HG02759 (cell line): Measurements from ENCODE around the gene AMBRA1.

Experiments used
- ATAC-seq: cut with Tn5 transposase; IDR thresholded peaks from one replicate; pipeline ENCODE4 v1.9.1; 2021; ENCODE audit warnings: mild to moderate bottlenecking, moderate library complexity; ENCODE audit not compliant: unreplicated experiment

AMBRA1 gene

DNA sequence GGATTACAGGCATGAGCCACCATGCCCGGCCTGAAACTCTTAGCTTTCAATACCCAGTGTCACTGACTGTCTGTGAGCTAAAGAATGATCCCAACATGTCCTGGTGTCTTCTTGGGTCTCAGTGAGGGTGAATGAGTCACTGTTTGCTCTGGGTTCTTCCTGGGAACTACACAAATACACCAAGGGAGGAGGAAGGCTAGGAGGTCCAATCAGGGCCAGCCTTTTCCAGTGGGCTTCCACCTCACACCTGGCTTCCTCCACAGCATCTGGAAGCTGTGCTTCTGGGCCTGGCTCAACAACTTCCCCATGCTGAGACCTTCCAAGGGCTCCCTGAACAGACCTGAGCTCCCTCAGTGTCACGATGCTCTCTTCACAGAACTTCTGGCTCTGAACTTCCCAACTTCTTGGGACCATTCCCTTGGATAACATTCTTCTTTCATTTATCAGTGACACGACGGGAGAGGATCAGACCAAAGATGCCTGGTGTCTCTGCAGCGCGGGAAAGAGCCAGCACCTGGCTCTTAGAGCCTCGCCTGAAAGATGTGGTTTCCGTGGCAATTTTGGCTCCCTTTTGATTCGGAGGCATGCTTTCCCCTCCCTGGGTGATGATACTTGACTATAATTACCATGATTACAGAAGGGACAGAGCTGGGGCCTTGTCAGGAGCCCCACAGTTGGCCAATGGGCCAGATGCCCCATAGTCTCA is 179.9 kb downstream of the AMBRA1 start:
- no peak for ATAC-seq

GRCh38 chr11:46410021-46410420 is 183.8 kb downstream of the AMBRA1 start:
- no peak for ATAC-seq

DNA sequence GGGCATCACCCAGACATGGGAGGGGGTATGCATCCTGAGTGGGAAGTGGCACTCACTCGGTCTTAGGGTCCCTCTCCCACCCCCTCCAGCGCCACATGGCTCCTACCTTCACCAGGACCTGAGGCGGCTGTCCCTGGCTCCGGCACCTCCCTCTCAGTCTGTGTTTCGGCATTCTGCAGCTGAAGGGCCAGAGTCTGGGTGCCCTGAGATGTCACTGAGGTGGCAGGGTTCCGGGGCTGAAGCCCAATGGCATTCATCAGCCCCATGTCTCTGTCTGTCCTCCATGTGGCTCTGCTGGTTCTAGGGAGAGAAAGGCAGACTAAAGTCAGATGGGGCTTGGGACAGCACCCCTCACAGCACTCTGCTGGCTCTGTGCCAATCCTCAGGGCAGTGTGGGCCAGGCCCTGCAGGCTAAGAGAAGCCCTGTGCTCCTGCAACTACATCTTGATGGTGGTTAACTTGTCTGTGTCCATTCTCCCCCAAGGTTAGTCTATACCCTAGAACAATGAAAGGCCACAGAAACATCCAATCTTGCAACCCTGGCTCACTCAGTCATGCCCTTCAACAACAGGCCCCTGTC is 185.3 kb downstream of the AMBRA1 start:
- ATAC-seq = no peak

- ATAC-seq = no peak
These were observed 186.2 kb downstream of the AMBRA1 start for GRCh38 chr11:46407635-46408034.

DNA sequence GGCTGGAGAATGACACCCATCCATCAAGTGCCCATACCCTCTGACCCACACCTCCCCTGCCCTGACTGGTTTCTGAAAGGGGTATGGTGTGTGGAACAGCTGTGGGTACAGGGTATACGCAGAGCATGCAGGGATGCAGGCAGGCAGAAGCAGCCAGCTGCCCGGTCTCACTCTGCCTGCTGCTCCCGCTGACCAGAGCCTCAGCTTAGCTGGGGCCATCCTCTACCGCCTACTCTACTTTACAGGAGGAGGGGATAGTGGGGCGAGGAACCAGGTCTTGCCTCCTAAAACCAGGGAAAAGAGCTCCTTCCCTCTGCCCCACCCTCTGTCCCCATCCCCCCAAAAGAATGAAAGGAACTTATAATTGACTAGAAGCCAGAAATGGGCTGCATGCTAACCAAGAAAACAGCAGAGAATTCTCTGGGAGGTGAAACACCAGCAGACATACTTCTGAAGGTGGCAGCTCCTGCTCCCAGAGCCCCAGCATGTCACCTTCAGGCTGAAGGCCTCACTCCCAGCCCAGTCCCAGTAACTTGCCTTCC is 189.3 kb downstream of the AMBRA1 start:
- ATAC-seq = no peak

- ATAC-seq = no peak
These were observed 190.6 kb downstream of the AMBRA1 start for GRCh38 chr11:46402957-46403902.

- ATAC-seq = no peak
These were observed 196.3 kb downstream of the AMBRA1 start for GRCh38 chr11:46397526-46397925.

- ATAC-seq = no peak
These were observed 200.1 kb downstream of the AMBRA1 start for GRCh38 chr11:46393759-46394158.

- ATAC-seq = no peak
These were observed 200.6 kb downstream of the AMBRA1 start for GRCh38 chr11:46393231-46393616.

- ATAC-seq = peak; percentile 73
These were observed 201.2 kb downstream of the AMBRA1 start for GRCh38 chr11:46392421-46393230.

DNA sequence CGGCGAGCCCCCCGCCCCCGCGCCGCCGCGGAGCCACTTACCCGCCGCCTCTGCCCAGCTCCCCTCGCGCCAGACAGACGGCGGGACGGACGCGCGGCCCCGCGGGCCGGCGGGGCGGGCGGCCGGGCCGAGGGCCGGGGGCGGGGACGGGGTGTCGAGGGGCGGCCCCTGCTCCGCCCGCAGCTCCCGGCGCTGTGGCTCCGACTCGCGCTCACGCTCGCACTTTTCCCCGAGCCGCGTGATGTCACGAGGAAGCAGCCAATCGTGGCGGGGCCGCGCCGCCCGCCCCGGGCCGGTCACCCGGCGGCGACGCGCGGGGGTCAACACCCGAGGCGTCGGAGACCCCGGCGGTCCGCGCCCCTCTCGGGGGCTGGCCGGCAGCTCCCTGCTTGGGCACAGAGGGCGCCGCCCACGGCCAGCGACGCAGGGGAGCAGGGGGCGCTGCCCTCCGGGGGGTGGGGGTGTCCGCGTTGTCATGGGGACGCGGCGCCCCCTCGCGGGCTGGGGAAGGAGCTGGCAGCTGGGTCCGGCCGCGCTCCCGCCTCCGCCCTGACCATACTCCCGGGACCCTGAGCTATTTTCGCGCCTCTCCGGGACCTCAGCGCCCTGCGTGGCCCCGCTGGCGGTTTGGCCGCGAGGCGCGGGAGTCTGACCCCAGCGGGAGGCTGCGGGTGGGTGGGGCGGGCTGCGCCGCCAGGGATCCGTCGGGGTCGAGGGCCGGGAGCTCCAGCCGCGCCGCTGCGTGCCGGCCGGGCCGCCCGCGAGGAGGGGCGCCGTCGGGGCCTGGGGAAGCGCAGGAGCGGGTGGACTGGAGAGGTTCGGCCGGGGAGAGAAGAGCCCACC is 202.0 kb downstream of the AMBRA1 start, which contains the start of gene CHRM4:
TSS of gene CHRM4 (minus strand) at position 199 of the 843 bp plus-strand sequence. CDS start 5,219 bp downstream, outside the sequence.
- ATAC-seq = peak; percentile 30

GRCh38 chr11:46391186-46391577 is 202.6 kb downstream of the AMBRA1 start:
- no peak for ATAC-seq

DNA sequence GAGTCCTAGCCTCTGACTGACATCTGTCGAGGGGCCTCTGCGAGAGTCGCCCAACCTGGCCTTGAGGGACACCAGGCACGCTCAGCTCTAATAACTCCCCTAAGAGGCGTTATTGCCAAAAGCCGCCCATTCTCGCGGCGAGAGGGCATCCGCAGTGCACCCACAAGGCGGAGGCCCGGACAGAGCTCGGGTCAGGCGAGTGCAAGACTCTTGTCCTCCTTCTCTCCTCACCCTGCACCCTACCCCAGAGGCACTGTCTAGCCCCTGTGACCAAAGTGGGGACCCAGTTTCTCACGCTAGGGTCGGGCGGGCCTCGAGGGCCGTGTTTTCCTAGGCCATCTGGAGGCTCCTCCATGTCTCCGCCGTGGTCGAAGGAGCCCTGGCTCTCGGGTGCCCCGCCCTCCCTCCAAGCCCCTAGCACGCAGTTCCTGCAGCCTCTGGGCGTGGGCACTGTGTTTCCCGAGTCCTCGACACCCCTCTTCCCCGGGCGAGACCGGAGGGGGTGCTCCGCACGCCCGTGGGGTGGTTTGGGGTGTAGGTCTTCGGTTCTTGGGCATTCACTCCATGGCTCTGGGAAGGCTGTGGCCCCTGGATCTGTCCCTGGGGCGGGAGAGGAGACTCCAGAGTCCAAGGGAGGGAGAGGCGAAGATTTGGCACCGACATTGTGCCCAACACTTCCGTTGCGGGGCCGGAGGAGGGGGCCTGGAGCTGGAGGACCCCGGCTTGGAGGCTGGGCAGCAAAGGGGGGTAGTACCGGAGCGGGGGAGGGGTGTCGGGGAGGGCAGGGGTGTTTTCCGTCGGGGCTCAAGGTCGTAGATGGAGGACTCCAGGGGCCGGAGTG is 203.3 kb downstream of the AMBRA1 start:
- ATAC-seq = no peak

DNA sequence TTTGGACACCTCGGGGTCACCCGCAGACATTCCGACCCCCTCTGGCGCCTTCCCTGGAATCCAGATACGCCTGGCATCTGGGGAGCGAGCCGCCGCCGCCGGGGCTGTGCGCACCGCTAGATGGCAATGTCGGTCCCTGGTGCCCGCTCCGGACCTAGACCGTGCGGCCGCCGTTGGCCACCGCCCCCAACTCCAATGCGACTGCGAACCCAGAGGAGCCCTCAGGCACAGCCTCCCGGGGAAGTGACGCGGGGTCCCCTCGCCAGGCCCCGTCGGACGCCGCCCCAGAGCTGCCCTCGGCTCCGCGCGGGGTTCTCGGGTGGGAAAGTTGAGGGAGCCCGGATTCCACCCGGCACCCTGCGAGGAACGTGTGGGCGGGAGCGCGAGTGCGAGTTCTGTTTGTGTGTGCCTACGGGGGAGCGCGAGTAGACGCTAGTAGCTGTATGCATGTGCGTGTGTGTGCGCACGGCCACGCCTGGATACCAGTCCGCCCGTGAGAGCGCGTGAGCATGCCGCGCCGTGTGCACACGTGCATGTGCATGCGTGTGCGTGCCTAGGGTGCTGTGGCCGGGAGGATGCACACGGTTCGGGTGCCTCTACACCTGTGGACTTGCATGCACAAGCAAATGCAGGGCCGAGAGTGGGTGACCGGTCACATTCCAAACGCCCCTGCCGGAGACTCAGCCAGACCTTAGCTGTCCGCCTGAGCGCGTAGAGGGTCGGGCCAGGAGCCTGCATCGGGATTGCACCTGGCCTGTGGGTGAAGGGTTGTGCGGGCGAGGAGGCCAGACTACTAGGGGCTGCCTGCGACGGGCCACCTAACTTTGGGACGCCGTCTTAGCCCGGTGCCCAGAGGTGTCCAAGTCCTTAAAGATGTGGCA is 204.1 kb downstream of the AMBRA1 start:
- peak; percentile 53 for ATAC-seq

DNA sequence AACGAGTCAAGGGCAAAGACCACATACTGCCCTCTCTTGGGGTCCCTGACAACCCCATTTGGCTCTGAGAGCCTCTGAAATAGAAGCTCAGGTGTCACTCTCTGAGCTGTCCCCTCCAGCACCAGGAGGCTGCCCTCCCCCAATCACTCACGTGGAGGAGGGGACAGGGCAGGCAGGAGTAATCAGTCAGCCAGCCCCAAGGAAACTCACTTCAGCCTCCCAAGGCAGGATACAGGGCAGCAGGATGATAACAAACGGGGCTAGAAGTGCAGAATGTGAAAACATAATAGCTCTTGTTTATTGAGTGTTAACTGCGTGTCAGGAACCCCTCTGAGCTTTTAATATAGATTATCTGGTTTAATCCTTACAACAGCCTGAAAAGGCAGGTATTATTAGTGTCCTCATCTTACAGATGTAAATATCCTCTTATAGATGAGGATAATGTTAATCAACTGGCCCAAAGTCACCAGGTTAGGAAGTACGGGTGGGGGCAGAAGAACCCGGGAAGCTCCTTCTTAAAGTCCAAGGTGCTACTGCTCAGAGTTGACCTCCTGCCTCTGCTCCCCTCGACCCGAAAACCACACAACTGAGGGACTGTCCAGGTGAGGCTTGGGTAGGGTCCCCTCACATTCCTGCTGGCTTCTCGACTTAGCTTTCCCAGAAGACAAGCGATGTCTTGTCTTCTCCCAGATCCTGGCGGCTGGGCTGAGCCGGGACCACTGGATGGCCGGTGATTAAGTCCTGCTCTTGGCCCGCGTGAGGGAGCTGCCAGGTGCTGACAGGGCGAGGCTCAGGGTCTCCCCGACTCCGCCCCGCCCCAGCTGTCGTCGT is 205.0 kb downstream of the AMBRA1 start:
- no peak for ATAC-seq

DNA sequence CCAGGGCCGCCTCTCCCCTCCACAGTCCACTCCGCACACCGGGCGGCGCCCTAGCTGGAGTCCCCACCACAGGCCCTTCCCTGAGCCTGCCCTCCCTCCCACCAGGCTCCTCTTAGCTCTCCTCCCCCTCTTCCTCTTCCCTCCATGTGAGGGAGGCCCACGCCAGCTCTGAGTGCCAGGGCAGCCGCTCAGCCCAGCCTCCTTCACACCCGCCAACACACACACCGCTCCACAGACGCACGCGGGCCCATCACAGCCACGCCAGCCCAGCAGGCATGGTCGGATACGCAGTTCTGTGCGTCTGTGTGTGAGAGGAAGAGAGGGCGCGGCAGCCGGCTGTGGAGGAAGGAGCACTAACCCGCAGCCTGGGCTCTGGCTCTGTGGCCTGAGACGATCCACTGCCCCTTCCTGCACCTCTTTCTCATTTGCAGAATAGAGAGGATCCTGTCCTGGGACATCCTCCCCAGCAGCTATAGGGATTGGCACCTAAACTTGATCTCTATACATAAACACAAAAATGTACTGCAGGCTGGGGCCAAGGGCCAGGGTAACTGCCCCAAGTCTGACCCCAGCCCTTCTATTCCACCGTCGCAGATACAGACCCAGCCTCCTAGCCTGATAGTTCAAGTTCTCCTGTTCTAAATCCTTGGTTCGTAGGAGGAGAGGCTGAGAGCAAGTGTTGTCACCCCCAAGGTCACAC is 205.8 kb downstream of the AMBRA1 start:
- ATAC-seq = no peak
